Ovary (tissue), 9 donors: ENCODE results near the gene PSTPIP1. TPM values are rescaled to one million over a fixed set of nuclear protein-coding genes. Genes with fewer than 3 reads are reported as not detected.

Experiments
- DNase-seq, 5 donors: peaks; one replicate each; pipeline ENCODE4 v3.0.0-alpha.2; 2019 to 2020
- H3K27ac ChIP-seq, 2 donors: fragments of 200-600 bp; one replicate each; pipeline versions ENCODE4 v1.5.1 to v1.8.0; 2019 to 2022
- H3K27me3 ChIP-seq: fragments of 200-600 bp; one replicate; pipeline ENCODE4 v1.8.0; 2022
- H3K36me3 ChIP-seq: fragments of 200-600 bp; sonication (generic); one replicate; pipeline ENCODE4 v1.5.1; 2019
- H3K4me1 ChIP-seq: one replicate; pipeline ENCODE4 v1.8.1; 2013; ENCODE audit warnings: mild to moderate bottlenecking, moderate library complexity; ENCODE audit not compliant: insufficient read depth
- H3K4me3 ChIP-seq: fragments of 200-600 bp; sonication (generic); one replicate; pipeline ENCODE4 v1.5.1; 2017
- H3K9me3 ChIP-seq, 2 donors: fragments of 200-600 bp in 1 of 2; sonication (generic) in 1 of 2; one replicate each; pipeline versions ENCODE4 v1.5.1 to v1.8.1; 2013 to 2019; ENCODE audit warnings: mild to moderate bottlenecking in 1 of 2, moderate library complexity in 1 of 2
- EP300 ChIP-seq: sonication (generic); formaldehyde crosslinking; IDR thresholded peaks from one replicate; pipeline ENCODE4 v1.6.1; 2017; ENCODE audit warnings: antibody characterized with exemption
- POLR2A ChIP-seq: fragments of 450-650 bp; IDR thresholded peaks from one replicate; pipeline ENCODE4 v1.6.1; 2017; ENCODE audit warnings: antibody characterized with exemption, mild to moderate bottlenecking, moderate library complexity
- WGBS, 3 donors: extraction: QIAGEN DNeasy Blood & Tissue Kit in 1 of 3; methylation state at CpG; one replicate each; pipeline versions ENCODE4 v1.1.5 to v1.1.7; 2013 to 2017; 5-methylcytosine and 5-hydroxymethylcytosine counted together
- intact Hi-C, 4 donors: fragments of 100-400 bp; cut with DNase I; formaldehyde crosslinking; loops; one replicate each; pipeline versions ENCODE4 v1.11.0 to v1.15.1; 2022 to 2023
- polyA plus RNA-seq, 2 donors: library from polyadenylated mRNA; stranded (reverse); fragments of 200-250 nt in 1 of 2; fragments of 350-450 nt in 1 of 2; fragmentation: Illumina TruSeq in 1 of 2; extraction: RNeasy Lipid Tissue Mini Kit (QIAGEN cat#74804) in 1 of 2; gene quantifications; one replicate each; pipeline ENCODE4 v1.2.3, GENCODE V29; 2013 to 2014
- total RNA-seq, 7 donors: library from RNA; depleted of rRNA in 2 of 7; stranded (reverse); fragments of >200 nt in 2 of 7; fragmentation: NEBNext Ultra II Directional in 3 of 7; extraction: Animal tissue kit (Norgen Biotek cat#: 25700) in 3 of 7; gene quantifications; one replicate each; pipeline versions ENCODE4 v1.1.0 to v1.2.4, GENCODE V29; 2016 to 2023
- TF ChIP-seq, protein P1 (sequence below), 3 donors: fragments of 450-650 bp in 2 of 3; fragments of 200-600 bp in 1 of 3; IDR thresholded peaks; one replicate each; pipeline versions ENCODE4 v1.5.1 to v1.8.0; 2016 to 2022; ENCODE audit warnings: antibody characterized with exemption in 3 of 3, mild to moderate bottlenecking in 1 of 3
- donor health status: DM: no; HTN: no; CAD: no; lungs with moderate emphysema.
- donor health status: DM: no; HTN: no; CAD: no.
- donor health status: Bipolar disorder and iron deficiency.
- donor health status: DM: yes; HTN: yes; CAD: no.
- donor health status: DM: no; HTN: no; CAD: no.
- donor health status: DM: yes; HTN: yes; CAD: no.

PSTPIP1 gene
- total and polyA plus RNA-seq, 9 donors: 1.4 to 10.9 (median 2.5) TPM

DNA sequence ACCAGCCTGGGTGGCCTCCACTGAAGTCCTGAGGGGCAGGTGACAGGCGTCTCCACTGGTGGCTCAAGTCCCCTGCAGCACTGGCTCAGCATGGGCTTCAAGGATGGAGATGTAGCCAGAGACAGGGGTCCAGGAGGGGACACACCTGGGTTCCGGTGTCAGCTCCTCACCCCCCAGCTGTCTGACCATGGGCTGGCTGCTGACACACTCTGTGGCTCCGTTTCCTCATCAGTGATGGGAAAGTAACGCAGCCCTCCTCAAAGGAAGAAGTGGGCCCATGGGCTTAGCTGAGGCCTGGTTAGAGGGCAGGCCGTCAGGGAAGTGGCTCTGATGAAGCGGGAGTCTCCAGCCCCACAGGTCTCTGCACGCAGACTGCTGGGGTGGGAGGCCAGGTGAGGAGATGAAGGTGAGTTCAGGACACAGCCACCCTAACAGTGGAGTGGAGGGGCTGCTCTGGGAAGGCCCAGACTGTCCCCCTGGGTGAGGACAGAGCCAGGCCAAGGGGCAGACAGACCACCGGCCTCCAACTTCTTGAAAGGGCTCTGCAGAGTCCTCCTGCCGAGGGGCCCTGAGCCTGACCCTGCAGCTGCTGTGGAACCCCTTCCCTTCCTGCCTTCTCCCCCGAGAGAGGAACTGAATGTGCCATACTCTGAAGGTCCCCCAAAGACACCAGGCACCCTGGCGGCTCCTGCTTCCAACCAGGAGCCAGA is 24.0 kb downstream of the PSTPIP1 start:
- peaks cover 2% of the 10 kb centered on the region for H3K4me1 ChIP-seq
- no peaks in the 10 kb centered on the region for H3K36me3 ChIP-seq
- WGBS, 3 donors: 92 to 96% (median 92%) methylated on average over 11 of the region's 11 CpGs
- H3K4me3 ChIP-seq: no peak overlapping the region
- H3K27ac ChIP-seq: no peak overlapping the region
- no peaks in the 10 kb centered on the region for H3K27me3 ChIP-seq
- no peak for DNase-seq
- intact Hi-C loops: no loop called here
- H3K9me3 ChIP-seq: no peaks in the 10 kb centered on the region
- TF ChIP-seq POLR2A (no peak), EP300 (no peak)
- TF ChIP-seq, protein P1, sequence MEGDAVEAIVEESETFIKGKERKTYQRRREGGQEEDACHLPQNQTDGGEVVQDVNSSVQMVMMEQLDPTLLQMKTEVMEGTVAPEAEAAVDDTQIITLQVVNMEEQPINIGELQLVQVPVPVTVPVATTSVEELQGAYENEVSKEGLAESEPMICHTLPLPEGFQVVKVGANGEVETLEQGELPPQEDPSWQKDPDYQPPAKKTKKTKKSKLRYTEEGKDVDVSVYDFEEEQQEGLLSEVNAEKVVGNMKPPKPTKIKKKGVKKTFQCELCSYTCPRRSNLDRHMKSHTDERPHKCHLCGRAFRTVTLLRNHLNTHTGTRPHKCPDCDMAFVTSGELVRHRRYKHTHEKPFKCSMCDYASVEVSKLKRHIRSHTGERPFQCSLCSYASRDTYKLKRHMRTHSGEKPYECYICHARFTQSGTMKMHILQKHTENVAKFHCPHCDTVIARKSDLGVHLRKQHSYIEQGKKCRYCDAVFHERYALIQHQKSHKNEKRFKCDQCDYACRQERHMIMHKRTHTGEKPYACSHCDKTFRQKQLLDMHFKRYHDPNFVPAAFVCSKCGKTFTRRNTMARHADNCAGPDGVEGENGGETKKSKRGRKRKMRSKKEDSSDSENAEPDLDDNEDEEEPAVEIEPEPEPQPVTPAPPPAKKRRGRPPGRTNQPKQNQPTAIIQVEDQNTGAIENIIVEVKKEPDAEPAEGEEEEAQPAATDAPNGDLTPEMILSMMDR (IDR thresholded peaks at IDR 0.05): no peak

DNA sequence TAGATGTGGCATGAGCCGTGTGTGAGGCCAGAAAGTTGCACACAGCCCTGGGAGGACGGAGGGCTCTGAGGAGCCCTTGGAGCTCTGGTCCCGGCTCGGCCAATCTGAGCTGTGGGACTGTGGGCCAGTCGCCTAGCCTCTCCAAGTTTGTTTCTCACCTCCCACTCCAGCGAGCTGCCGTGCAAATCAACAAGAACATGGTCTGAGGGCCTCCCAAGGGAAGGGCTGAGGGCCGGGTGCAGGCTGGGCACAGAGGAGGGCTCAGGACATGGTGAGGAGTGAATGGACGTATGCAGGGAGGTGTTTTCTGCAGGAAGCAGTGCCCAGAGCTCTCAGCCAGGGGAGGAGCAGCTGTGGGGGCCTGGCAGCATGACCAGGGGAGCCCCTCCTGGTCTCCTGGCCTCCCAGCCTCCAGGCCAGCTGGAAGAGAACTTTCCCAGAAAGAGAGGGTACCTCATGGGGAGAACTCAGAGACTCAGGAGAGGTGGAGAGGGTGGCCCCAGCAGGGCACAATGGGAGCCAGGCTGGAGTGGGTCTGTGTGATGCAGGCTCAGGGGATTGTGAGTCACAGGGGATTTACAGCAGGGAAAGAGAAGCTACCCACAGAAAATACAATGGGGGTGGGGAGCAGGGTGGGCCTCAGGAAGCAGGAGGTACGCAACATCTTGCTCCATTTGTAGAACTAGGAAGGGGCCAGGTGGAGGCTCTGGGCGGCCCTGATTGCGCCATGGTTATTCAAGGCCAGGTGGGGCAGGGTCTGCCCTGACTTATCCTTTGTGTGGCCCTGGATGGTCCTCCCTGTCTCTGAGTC is 24.8 kb downstream of the PSTPIP1 start:
- no peaks in the 10 kb centered on the region for H3K36me3 ChIP-seq
- intact Hi-C loops: loop anchor here in 1 of 4 donors (10.0 kb wide), 1 partner anchor 525 kb away; no protein-coding TSS in a partner anchor
- no peak for DNase-seq
- TF ChIP-seq, protein P1 (IDR thresholded peaks at IDR 0.05): no peak
- TF ChIP-seq EP300 (no peak), POLR2A (no peak)
- 63 to 70% (median 64%) methylated on average over 9 to 12 of the region's 12 CpGs for WGBS, 3 donors
- no peak overlapping the region for H3K27ac ChIP-seq
- no peaks in the 10 kb centered on the region for H3K27me3 ChIP-seq
- peaks cover 2% of the 10 kb centered on the region for H3K4me1 ChIP-seq
- H3K9me3 ChIP-seq: no peaks in the 10 kb centered on the region
- H3K4me3 ChIP-seq: no peak overlapping the region

DNA sequence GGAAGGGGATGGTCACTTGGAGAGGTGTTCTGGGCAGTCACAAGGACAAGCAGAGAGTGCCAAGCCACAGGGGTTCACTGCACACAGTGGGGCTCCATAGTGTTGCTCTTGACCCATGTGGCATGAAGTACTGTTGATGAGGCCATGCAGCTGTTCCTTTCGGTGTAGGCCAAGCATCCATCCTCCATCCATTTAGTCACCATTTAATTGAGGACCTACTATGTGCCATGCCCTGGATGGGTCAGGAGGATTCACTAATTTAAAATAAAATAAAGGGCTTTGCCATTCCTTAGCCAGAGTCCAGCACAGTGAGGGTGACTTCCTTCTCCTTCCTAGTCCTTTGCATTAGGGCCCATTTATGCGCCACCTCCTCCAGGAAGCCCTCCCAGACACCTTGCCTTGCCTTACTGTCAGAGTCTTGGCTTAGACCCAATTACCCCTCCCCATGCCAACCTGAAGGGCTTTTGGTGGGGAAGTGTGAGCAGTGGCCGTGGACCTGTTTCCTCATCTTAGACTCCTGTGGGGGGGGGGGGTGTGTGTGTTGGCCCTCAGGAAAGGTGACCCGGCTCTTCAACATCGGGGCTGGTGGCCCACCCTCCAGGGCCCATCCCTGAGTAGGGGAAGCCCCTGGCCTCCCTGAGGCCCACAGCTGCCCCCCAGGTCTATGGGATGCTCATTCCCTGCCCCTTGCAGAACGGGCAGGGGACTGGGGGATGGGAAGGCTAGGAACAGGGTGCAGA is 25.6 kb downstream of the PSTPIP1 start:
- no peaks in the 10 kb centered on the region for H3K27me3 ChIP-seq
- intact Hi-C loops: loop anchor here in 1 of 4 donors (10.0 kb wide), 1 partner anchor 524 kb away; no protein-coding TSS in a partner anchor
- WGBS, 3 donors: 86 to 92% (median 92%) methylated on average over 6 of the region's 6 CpGs
- peaks cover 2% of the 10 kb centered on the region for H3K4me1 ChIP-seq
- H3K4me3 ChIP-seq: no peak overlapping the region
- no peaks in the 10 kb centered on the region for H3K36me3 ChIP-seq
- TF ChIP-seq EP300: no peak
- no peak for TF ChIP-seq POLR2A
- TF ChIP-seq, protein P1 (IDR thresholded peaks at IDR 0.05): no peak
- no peak overlapping the region for H3K27ac ChIP-seq
- no peaks in the 10 kb centered on the region for H3K9me3 ChIP-seq
- DNase-seq: no peak

DNA sequence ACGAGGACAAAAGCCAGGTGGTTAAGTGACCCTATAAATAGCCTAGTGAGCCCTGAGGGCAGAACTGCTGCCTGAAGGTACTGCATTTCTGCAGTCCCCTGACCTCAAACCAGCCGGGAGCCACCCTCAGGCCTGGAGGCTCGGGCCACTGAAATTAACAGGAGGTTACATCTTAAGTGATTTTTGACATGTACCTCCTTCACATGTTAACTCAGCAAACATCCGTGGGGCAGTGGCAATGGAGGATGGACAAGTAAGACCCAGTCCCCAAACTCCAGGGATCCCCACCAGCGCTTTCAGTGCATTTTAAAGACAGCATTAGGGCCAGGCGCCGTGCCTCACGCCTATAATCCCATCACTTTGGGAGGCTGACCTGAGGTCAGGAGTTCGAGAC is 26.2 kb downstream of the PSTPIP1 start:
- TF ChIP-seq, protein P1 (IDR thresholded peaks at IDR 0.05): no peak
- TF ChIP-seq EP300 (no peak), POLR2A (no peak)
- WGBS, 3 donors: 82 to 84% (median 82%) methylated on average over 9 of the region's 9 CpGs
- H3K4me3 ChIP-seq: no peak overlapping the region
- peaks cover 2% of the 10 kb centered on the region for H3K4me1 ChIP-seq
- no peaks in the 10 kb centered on the region for H3K27me3 ChIP-seq
- no peaks in the 10 kb centered on the region for H3K9me3 ChIP-seq
- no peak for DNase-seq
- no peak overlapping the region for H3K27ac ChIP-seq
- H3K36me3 ChIP-seq: no peaks in the 10 kb centered on the region
- intact Hi-C loops: loop anchor here in 1 of 4 donors (10.0 kb wide), 1 partner anchor 524 kb away; no protein-coding TSS in a partner anchor
